ENCODE data around the gene MYO5C. TPM values are rescaled to one million over a fixed set of nuclear protein-coding genes. Genes with fewer than 3 reads are reported as not detected.

The MYO5C gene
- total RNA-seq, 1 donor from 2014 or later = 22.9 TPM

- no peaks in the 10 kb centered on the region for H3K27me3 Mint-ChIP-seq (ENCODE audit: unreplicated experiment)
- H3K9me3 Mint-ChIP-seq (ENCODE audit: unreplicated experiment) = no peaks in the 10 kb centered on the region
- peaks cover 4% of the 10 kb centered on the region for H3K4me1 Mint-ChIP-seq (ENCODE audit: unreplicated experiment)
- no peak overlapping the region for H3K4me3 Mint-ChIP-seq (ENCODE audit: unreplicated experiment)
- TF ChIP-seq CTCF (IDR thresholded peaks at IDR 0.05; ENCODE audit: unreplicated experiment) = no peak
- no peaks in the 10 kb centered on the region for H3K36me3 Mint-ChIP-seq (ENCODE audit: low read depth, unreplicated experiment)
- H3K27ac Mint-ChIP-seq (ENCODE audit: unreplicated experiment) = no peak overlapping the region
- DNase-seq (ENCODE audit: low spot score) = no peak
These were observed 140.4 kb downstream of the MYO5C start for GRCh38 chr15:52154896-52155865.

GRCh38 chr15:52153900-52154895 lies 141.4 kb downstream of the MYO5C start:
- Mint-ChIP-seq H3K27ac (ENCODE audit: unreplicated experiment) (no peak overlapping the region), H3K4me3 (ENCODE audit: unreplicated experiment) (no peak overlapping the region), H3K9me3 (ENCODE audit: unreplicated experiment) (no peaks in the 10 kb centered on the region), H3K4me1 (ENCODE audit: unreplicated experiment) (peaks cover 4% of the 10 kb centered on the region), H3K27me3 (ENCODE audit: unreplicated experiment) (no peaks in the 10 kb centered on the region), H3K36me3 (ENCODE audit: low read depth, unreplicated experiment) (no peaks in the 10 kb centered on the region)
- TF ChIP-seq CTCF (IDR thresholded peaks at IDR 0.05; ENCODE audit: unreplicated experiment) = no peak
- DNase-seq (ENCODE audit: low spot score) = no peak

- H3K27me3 Mint-ChIP-seq (ENCODE audit: unreplicated experiment) = no peaks in the 10 kb centered on the region
- TF ChIP-seq CTCF (IDR thresholded peaks at IDR 0.05; ENCODE audit: unreplicated experiment) = no peak
- no peak for DNase-seq (ENCODE audit: low spot score)
- no peaks in the 10 kb centered on the region for H3K36me3 Mint-ChIP-seq (ENCODE audit: low read depth, unreplicated experiment)
- H3K27ac Mint-ChIP-seq (ENCODE audit: unreplicated experiment) = no peak overlapping the region
- no peaks in the 10 kb centered on the region for H3K9me3 Mint-ChIP-seq (ENCODE audit: unreplicated experiment)
- peaks cover 4% of the 10 kb centered on the region for H3K4me1 Mint-ChIP-seq (ENCODE audit: unreplicated experiment)
- no peak overlapping the region for H3K4me3 Mint-ChIP-seq (ENCODE audit: unreplicated experiment)
These were observed 144.3 kb downstream of the MYO5C start for GRCh38 chr15:52151353-52151752.

GRCh38 chr15:52150871-52151270 lies 144.7 kb downstream of the MYO5C start:
- Mint-ChIP-seq H3K9me3 (ENCODE audit: unreplicated experiment) (no peaks in the 10 kb centered on the region), H3K4me3 (ENCODE audit: unreplicated experiment) (no peak overlapping the region), H3K27ac (ENCODE audit: unreplicated experiment) (no peak overlapping the region), H3K27me3 (ENCODE audit: unreplicated experiment) (no peaks in the 10 kb centered on the region), H3K36me3 (ENCODE audit: low read depth, unreplicated experiment) (no peaks in the 10 kb centered on the region), H3K4me1 (ENCODE audit: unreplicated experiment) (peaks cover 4% of the 10 kb centered on the region)
- no peak for DNase-seq (ENCODE audit: low spot score)
- no peak for TF ChIP-seq CTCF (IDR thresholded peaks at IDR 0.05; ENCODE audit: unreplicated experiment)
